HepG2 (cell line): ENCODE measurements around the gene B4GALT2. TPM values are rescaled to one million over a fixed set of nuclear protein-coding genes. Genes with fewer than 3 reads are reported as not detected.
A peak's percentile ranks its signal among the peaks of the same experiment; 100 is the strongest.

Experiments
- JARID2 ChIP-seq: sonication (generic); formaldehyde crosslinking; IDR thresholded peaks from 2 replicates; pipeline ENCODE4 v1.8.1; 2023; ENCODE audit warnings: missing genetic modification reagents, inconsistent platforms; ENCODE audit not compliant: insufficient replicate concordance
- JDP2 ChIP-seq: sonication (generic); formaldehyde crosslinking; IDR thresholded peaks from 2 replicates; pipeline ENCODE4 v1.8.1; 2022; ENCODE audit warnings: missing genetic modification reagents, borderline replicate concordance
- KAT8 ChIP-seq: IDR thresholded peaks from 2 replicates; pipeline ENCODE4 v1.6.1; 2016; ENCODE audit warnings: missing genetic modification reagents, missing compliant biosample characterization
- MAFF ChIP-seq: IDR thresholded peaks from 2 replicates; pipeline ENCODE4 v1.6.1; 2011; ENCODE audit warnings: low read depth, low read length, improper control_type of control experiment
- MEIS2 ChIP-seq: sonication (generic); formaldehyde crosslinking; IDR thresholded peaks from 2 replicates; pipeline ENCODE4 v1.9.0; 2021; ENCODE audit warnings: mild to moderate bottlenecking, missing genetic modification reagents
- NR3C1 ChIP-seq: sonication (generic); formaldehyde crosslinking; IDR thresholded peaks from 2 replicates; pipeline ENCODE4 v1.4.0; 2020; ENCODE audit warnings: missing genetic modification reagents
- PAXIP1 ChIP-seq: sonication (generic); formaldehyde crosslinking; conservative IDR thresholded peaks from 2 replicates; pipeline ENCODE4 v1.4.0; 2020; ENCODE audit warnings: mild to moderate bottlenecking, missing genetic modification reagents, moderate library complexity
- POGK ChIP-seq: sonication (generic); formaldehyde crosslinking; conservative IDR thresholded peaks from 2 replicates; pipeline ENCODE4 v1.8.0; 2022; ENCODE audit warnings: mild to moderate bottlenecking, moderate library complexity, missing genetic modification reagents
- PRDM4 ChIP-seq: sonication (generic); formaldehyde crosslinking; IDR thresholded peaks from 2 replicates; pipeline ENCODE4 v1.9.0; 2021; ENCODE audit warnings: missing genetic modification reagents, borderline replicate concordance
- RFXAP ChIP-seq: sonication (generic); formaldehyde crosslinking; IDR thresholded peaks from 2 replicates; pipeline ENCODE4 v1.4.0; 2020; ENCODE audit warnings: missing genetic modification reagents, borderline replicate concordance
- YEATS2 ChIP-seq: sonication (generic); formaldehyde crosslinking; IDR thresholded peaks from 2 replicates; pipeline ENCODE4 v1.4.0; 2020; ENCODE audit warnings: missing genetic modification reagents, borderline replicate concordance
- ZMYM2 ChIP-seq: sonication (generic); formaldehyde crosslinking; IDR thresholded peaks from 2 replicates; pipeline ENCODE4 v1.8.0; 2022; ENCODE audit warnings: mild to moderate bottlenecking, missing genetic modification reagents
- ZNF17 ChIP-seq: sonication (generic); formaldehyde crosslinking; IDR thresholded peaks from 2 replicates; pipeline ENCODE4 v1.5.0; 2020; ENCODE audit warnings: mild to moderate bottlenecking, missing genetic modification reagents
- ZNF326 ChIP-seq: sonication (generic); formaldehyde crosslinking; IDR thresholded peaks from 2 replicates; pipeline ENCODE4 v1.4.0; 2020; ENCODE audit warnings: missing genetic modification reagents, borderline replicate concordance
- ZNF552 ChIP-seq: sonication (generic); formaldehyde crosslinking; IDR thresholded peaks from 2 replicates; pipeline ENCODE4 v1.9.0; 2022; ENCODE audit warnings: missing genetic modification reagents, mild to moderate bottlenecking, borderline replicate concordance
- ZNF616 ChIP-seq: sonication (generic); formaldehyde crosslinking; IDR thresholded peaks from 2 replicates; pipeline ENCODE4 v1.5.0; 2020; ENCODE audit warnings: low read depth, mild to moderate bottlenecking, missing genetic modification reagents
- ZNF772 ChIP-seq: sonication (generic); formaldehyde crosslinking; IDR thresholded peaks from 2 replicates; pipeline ENCODE4 v1.5.0; 2020; ENCODE audit warnings: mild to moderate bottlenecking, missing genetic modification reagents
- ZNF773 ChIP-seq: sonication (generic); formaldehyde crosslinking; IDR thresholded peaks from 2 replicates; pipeline ENCODE4 v1.4.0; 2020; ENCODE audit warnings: missing genetic modification reagents, borderline replicate concordance
- ZNF839 ChIP-seq: sonication (generic); formaldehyde crosslinking; IDR thresholded peaks from 2 replicates; pipeline ENCODE4 v1.4.0; 2020; ENCODE audit warnings: missing genetic modification reagents, mild to moderate bottlenecking, borderline replicate concordance
- polyA plus RNA-seq, 8 experiments: library from polyadenylated mRNA; depleted of rRNA in 3 of 8; stranded (reverse) in 7 of 8; unstranded in 1 of 8; fragments of >200 nt; fragmentation: Illumina TruSeq in 4 of 8; extraction: Trizol in 4 of 8; gene quantifications; 2 replicates each; pipeline versions ENCODE4 v1.2.1 to v1.2.3, GENCODE V29; 2011 to 2016; ENCODE audit warnings: low read depth in 4 of 8, missing spikeins in 1 of 8, mixed read lengths in 1 of 8; ENCODE audit not compliant: insufficient read depth in 1 of 8
- total RNA-seq, 5 experiments: library from RNA; depleted of rRNA; stranded (reverse); fragments of >200 nt; fragmentation: Illumina TruSeq; extraction: Trizol; gene quantifications; 2 replicates each; pipeline ENCODE4 v1.2.3, GENCODE V29; 2016; ENCODE audit warnings: low read depth in 1 of 5

B4GALT2 gene
- total and polyA plus RNA-seq, 2 of the 13 experiments (the other 11 are each of a cell fraction or from before 2014, with no cell fraction given): 41.9 to 78.0 TPM

- TF ChIP-seq PAXIP1 (CRISPR knock-in tag): peak; percentile 76
- TF ChIP-seq ZNF772 (CRISPR knock-in tag): peak; percentile 86
- peak; percentile 83; the same call in 1 of the 2 replicates for TF ChIP-seq RFXAP (CRISPR knock-in tag)
- TF ChIP-seq ZNF839 (CRISPR knock-in tag): peak; percentile 93
- TF ChIP-seq MAFF: no peak
- no peak for TF ChIP-seq ZMYM2 (CRISPR knock-in tag)
- peak; percentile 91; the same call in 1 of the 2 replicates for TF ChIP-seq YEATS2
- TF ChIP-seq JDP2 (CRISPR knock-in tag): no peak; the same call in 1 of the 2 replicates
- TF ChIP-seq ZNF773 (CRISPR knock-in tag): no peak
- TF ChIP-seq ZNF326 (CRISPR knock-in tag): no peak
- 0 out of 2 replicates have a peak, but pooled peaks have one; percentile 15 for TF ChIP-seq PRDM4 (CRISPR knock-in tag)
- TF ChIP-seq ZNF17: no peak
- peak; percentile 6; the same call in 1 of the 2 replicates for TF ChIP-seq ZNF552 (CRISPR knock-in tag)
- peak; percentile 70; the same call in 1 of the 2 replicates for TF ChIP-seq ZNF616 (CRISPR knock-in tag)
- TF ChIP-seq NR3C1 (CRISPR knock-in tag): no peak
- peak; percentile 82 for TF ChIP-seq KAT8
- peak; percentile 80; the same call in 1 of the 2 replicates for TF ChIP-seq MEIS2 (CRISPR knock-in tag)
- TF ChIP-seq JARID2: peak; percentile 52
- peak; percentile 90 for TF ChIP-seq POGK (CRISPR knock-in tag)
Observed at GRCh38 chr1:43946236-43947060, 32.6 kb upstream of the B4GALT2 start, which contains the start of gene IPO13 (continued).
